HepG2 (cell line): ENCODE results near the gene U2AF2. TPM values are rescaled to one million over a fixed set of nuclear protein-coding genes. Genes with fewer than 3 reads are reported as not detected.

Experiments
- AGO2 ChIP-seq: fragments of 200-400 bp; formaldehyde crosslinking; optimal IDR thresholded peaks from 2 replicates; pipeline ENCODE3; 2017; ENCODE audit warnings: mild to moderate bottlenecking, low read depth, low read length, moderate library complexity
- ARNT ChIP-seq: fragments of 450-650 bp; IDR thresholded peaks from 2 replicates; pipeline ENCODE4 v1.6.1; 2017
- CBX1 ChIP-seq: IDR thresholded peaks from one replicate; pipeline ENCODE4 v1.6.1; 2016; ENCODE audit warnings: antibody characterized with exemption, low read depth
- FOXA1 ChIP-seq, 2 experiments: fragments of 450-650 bp in 1 of 2; sonication (generic) in 1 of 2; formaldehyde crosslinking in 1 of 2; IDR thresholded peaks; 2 replicates each; pipeline versions ENCODE4 v1.4.0 to v1.6.1; 2016 to 2020; ENCODE audit warnings: missing genetic modification reagents in 1 of 2
- FOXM1 ChIP-seq: sonication (generic); formaldehyde crosslinking; IDR thresholded peaks from 2 replicates; pipeline ENCODE4 v1.5.0; 2020; ENCODE audit warnings: missing genetic modification reagents
- GMEB1 ChIP-seq: sonication (generic); formaldehyde crosslinking; IDR thresholded peaks from 2 replicates; pipeline ENCODE4 v1.5.1; 2020; ENCODE audit warnings: missing genetic modification reagents, mild to moderate bottlenecking, borderline replicate concordance
- HDAC6 ChIP-seq: fragments of 200-600 bp; sonication (generic); IDR thresholded peaks from 2 replicates; pipeline ENCODE4 v1.7.0; 2017; ENCODE audit warnings: mild to moderate bottlenecking, antibody characterized with exemption, low read length, low read depth
- HHEX ChIP-seq: IDR thresholded peaks from 2 replicates; pipeline ENCODE4 v1.6.1; 2016; ENCODE audit warnings: control low read depth
- KDM3A ChIP-seq: IDR thresholded peaks from 2 replicates; pipeline ENCODE4 v1.6.1; 2018; ENCODE audit warnings: low read depth, missing compliant biosample characterization
- MAFF ChIP-seq: IDR thresholded peaks from 2 replicates; pipeline ENCODE4 v1.6.1; 2011; ENCODE audit warnings: low read depth, low read length, improper control_type of control experiment
- MAX ChIP-seq: IDR thresholded peaks from 2 replicates; pipeline ENCODE4 v1.6.1; 2012; ENCODE audit warnings: inconsistent platforms
- MED13 ChIP-seq: sonication (generic); formaldehyde crosslinking; IDR thresholded peaks from 2 replicates; pipeline ENCODE4 v1.5.0; 2020; ENCODE audit warnings: missing genetic modification reagents
- MTF1 ChIP-seq: sonication (generic); formaldehyde crosslinking; IDR thresholded peaks from 2 replicates; pipeline ENCODE4 v1.5.0; 2020; ENCODE audit warnings: missing genetic modification reagents
- NCOR1 ChIP-seq: fragments of 200-600 bp; sonication (generic); IDR thresholded peaks from 2 replicates; pipeline ENCODE4 v1.7.0; 2017; ENCODE audit warnings: antibody characterized with exemption, low read length, borderline replicate concordance
- RARA ChIP-seq: IDR thresholded peaks from 2 replicates; pipeline ENCODE4 v1.6.1; 2016; ENCODE audit warnings: missing genetic modification reagents, missing compliant biosample characterization
- SIN3A ChIP-seq: IDR thresholded peaks from 2 replicates; pipeline ENCODE4 v1.6.1; 2011; ENCODE audit warnings: low read depth, mild to moderate bottlenecking, control low read depth, low read length, borderline replicate concordance
- SOX6 ChIP-seq, 2 experiments: fragments of 450-650 bp in 1 of 2; sonication (generic) in 1 of 2; formaldehyde crosslinking in 1 of 2; IDR thresholded peaks; 2 replicates each; pipeline versions ENCODE4 v1.4.0 to v1.6.1; 2017 to 2020; ENCODE audit warnings: antibody characterized with exemption in 1 of 2, mild to moderate bottlenecking in 1 of 2, missing genetic modification reagents in 1 of 2
- STAT6 ChIP-seq: sonication (generic); formaldehyde crosslinking; IDR thresholded peaks from 2 replicates; pipeline ENCODE4 v1.4.0; 2020; ENCODE audit warnings: missing genetic modification reagents, mild to moderate bottlenecking, borderline replicate concordance
- YEATS2 ChIP-seq: sonication (generic); formaldehyde crosslinking; IDR thresholded peaks from 2 replicates; pipeline ENCODE4 v1.4.0; 2020; ENCODE audit warnings: missing genetic modification reagents, borderline replicate concordance
- YEATS4 ChIP-seq: sonication (generic); formaldehyde crosslinking; IDR thresholded peaks from 2 replicates; pipeline ENCODE4 v1.4.0; 2020; ENCODE audit warnings: missing genetic modification reagents, borderline replicate concordance
- ZFP36L1 ChIP-seq: sonication (generic); formaldehyde crosslinking; IDR thresholded peaks from 2 replicates; pipeline ENCODE4 v1.8.0; 2022; ENCODE audit warnings: mild to moderate bottlenecking, missing genetic modification reagents, moderate library complexity
- ZMAT3 ChIP-seq: sonication (generic); formaldehyde crosslinking; conservative IDR thresholded peaks from 2 replicates; pipeline ENCODE4 v1.7.0; 2021; ENCODE audit warnings: missing genetic modification reagents
- ZNF205 ChIP-seq: IDR thresholded peaks from 2 replicates; pipeline ENCODE4 v1.6.1; 2018; ENCODE audit warnings: missing biosample characterization, missing genetic modification reagents
- ZNF230 ChIP-seq: sonication (generic); formaldehyde crosslinking; IDR thresholded peaks from 2 replicates; pipeline ENCODE4 v1.4.0; 2020; ENCODE audit warnings: mild to moderate bottlenecking, missing genetic modification reagents
- ZNF513 ChIP-seq: sonication (generic); formaldehyde crosslinking; conservative IDR thresholded peaks from 2 replicates; pipeline ENCODE4 v1.5.0; 2020; ENCODE audit warnings: missing genetic modification reagents
- polyA plus RNA-seq, 8 experiments: library from polyadenylated mRNA; depleted of rRNA in 3 of 8; stranded (reverse) in 7 of 8; unstranded in 1 of 8; fragments of >200 nt; fragmentation: Illumina TruSeq in 4 of 8; extraction: Trizol in 4 of 8; gene quantifications; 2 replicates each; pipeline versions ENCODE4 v1.2.1 to v1.2.3, GENCODE V29; 2011 to 2016; ENCODE audit warnings: low read depth in 4 of 8, missing spikeins in 1 of 8, mixed read lengths in 1 of 8; ENCODE audit not compliant: insufficient read depth in 1 of 8
- total RNA-seq, 5 experiments: library from RNA; depleted of rRNA; stranded (reverse); fragments of >200 nt; fragmentation: Illumina TruSeq; extraction: Trizol; gene quantifications; 2 replicates each; pipeline ENCODE4 v1.2.3, GENCODE V29; 2016; ENCODE audit warnings: low read depth in 1 of 5

The U2AF2 gene
- total and polyA plus RNA-seq, 2 of the 13 experiments (the other 11 are each of a cell fraction or from before 2014, with no cell fraction given) = 84.3 to 124 TPM

- TF ChIP-seq HDAC6 = no peak
- TF ChIP-seq KDM3A (CRISPR knock-in tag) = 0 out of 2 replicates have a peak, but pooled peaks have one; percentile 17
- TF ChIP-seq GMEB1 (CRISPR knock-in tag) = peak; percentile 50; the same call in 1 of the 2 replicates
- no peak for TF ChIP-seq CBX1
- TF ChIP-seq SOX6 (IDR thresholded peaks at IDR 0.05) = no peak
- TF ChIP-seq SOX6 (CRISPR knock-in tag; IDR thresholded peaks at IDR 0.05) = peak; percentile 62
- no peak for TF ChIP-seq FOXA1 (IDR thresholded peaks at IDR 0.05)
- TF ChIP-seq FOXA1 (CRISPR knock-in tag; IDR thresholded peaks at IDR 0.05) = peak; percentile 70
- 0 out of 2 replicates have a peak, but pooled peaks have one; percentile 26 for TF ChIP-seq STAT6 (CRISPR knock-in tag)
- no peak for TF ChIP-seq MAFF
- no peak for TF ChIP-seq AGO2
- no peak for TF ChIP-seq ARNT
- no peak for TF ChIP-seq FOXM1 (CRISPR knock-in tag)
- TF ChIP-seq ZNF230 (CRISPR knock-in tag) = no peak
- no peak for TF ChIP-seq SIN3A
- TF ChIP-seq YEATS2 (CRISPR knock-in tag) = peak; percentile 59; the same call in 1 of the 2 replicates
- 0 out of 2 replicates have a peak, but pooled peaks have one; percentile 9 for TF ChIP-seq ZNF205
- no peak for TF ChIP-seq HHEX (CRISPR knock-in tag)
- peak; percentile 86 for TF ChIP-seq NCOR1
- no peak for TF ChIP-seq MTF1 (CRISPR knock-in tag)
- no peak; the same call in 1 of the 2 replicates for TF ChIP-seq ZMAT3
- peak; percentile 88 for TF ChIP-seq YEATS4
- no peak for TF ChIP-seq ZFP36L1 (CRISPR knock-in tag)
- TF ChIP-seq MAX = peak; percentile 78
- peak; percentile 68 for TF ChIP-seq RARA (CRISPR knock-in tag)
- TF ChIP-seq MED13 (CRISPR knock-in tag) = no peak
- TF ChIP-seq ZNF513 (CRISPR knock-in tag) = no peak
Measured at GRCh38 chr19:55683449-55684261, 28.8 kb downstream of the U2AF2 start (continued).
